Posterior vena cava (tissue), 2 donors: ENCODE data around the gene PTPRA. TPM values are rescaled to one million over a fixed set of nuclear protein-coding genes. Genes with fewer than 3 reads are reported as not detected.
"Not testable (repeated sequence)": the region's sequence is repeated elsewhere in the genome, so short reads cannot be mapped to it uniquely, and the experiment has no call there.

Experiments used
- DNase-seq: peaks from one replicate; pipeline ENCODE4 v3.0.0-alpha.2; 2020; ENCODE audit warnings: low spot score
- intact Hi-C, 2 donors: fragments of 100-400 bp; cut with DNase I; formaldehyde crosslinking; loops; one replicate each; pipeline versions ENCODE4 v1.14.1 to v1.14.2; 2022 to 2023
- total RNA-seq, 2 donors: library from RNA; stranded (reverse); fragmentation: NEBNext Ultra II Directional; extraction: Animal tissue kit (Norgen Biotek cat#: 25700); gene quantifications; one replicate each; pipeline ENCODE4 v1.2.1, GENCODE V29; 2021
- donor health status: DM: yes; HTN: yes; CAD: no.
- donor health status: DM: yes; HTN: yes; CAD: no.

PTPRA gene
- total RNA-seq, 2 donors from 2014 or later, result 49.2 to 62.5 TPM

DNA sequence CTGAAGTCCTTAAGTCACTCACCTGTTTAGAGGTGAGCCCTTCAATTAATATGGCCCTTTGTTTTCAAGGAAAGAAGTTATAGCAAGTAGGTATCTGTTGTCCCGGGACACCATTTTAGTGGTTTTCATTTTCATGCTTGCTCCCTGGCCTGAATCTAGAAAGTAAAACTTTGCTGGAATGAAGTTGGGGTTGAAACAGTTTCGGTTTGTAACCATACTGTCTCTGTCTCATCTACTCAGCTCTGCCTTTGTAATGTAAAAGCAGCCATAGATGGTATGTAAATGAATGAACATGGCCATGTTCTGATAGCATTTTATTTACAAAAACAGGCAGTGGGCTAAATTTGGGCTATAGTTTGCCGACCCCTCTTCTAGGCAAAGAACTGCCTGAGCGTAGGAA, 105.2 kb downstream of the PTPRA start:
- intact Hi-C loops, result no loop called here
- DNase-seq, result no peak

DNA sequence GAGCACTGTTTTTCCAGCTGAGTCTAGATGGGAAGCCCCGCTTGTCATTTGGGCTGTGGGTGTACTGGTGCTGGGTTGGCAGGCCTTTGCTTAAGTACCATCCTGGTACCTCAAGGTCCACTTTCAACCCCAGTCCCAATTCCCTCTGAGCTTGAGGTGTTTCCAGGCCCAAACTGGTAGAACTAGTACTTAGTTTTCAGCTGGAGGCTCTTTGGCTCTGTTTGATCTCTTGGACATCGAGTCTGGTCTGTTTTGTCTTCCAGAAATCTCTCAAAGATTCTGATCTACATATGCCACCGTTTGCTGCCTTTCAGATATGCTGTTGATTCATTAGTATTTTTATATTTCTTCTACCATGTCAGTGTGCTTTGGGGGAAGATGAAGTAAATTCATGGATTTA, 108.4 kb downstream of the PTPRA start:
- no peak for DNase-seq
- intact Hi-C loops, result no loop called here

DNA sequence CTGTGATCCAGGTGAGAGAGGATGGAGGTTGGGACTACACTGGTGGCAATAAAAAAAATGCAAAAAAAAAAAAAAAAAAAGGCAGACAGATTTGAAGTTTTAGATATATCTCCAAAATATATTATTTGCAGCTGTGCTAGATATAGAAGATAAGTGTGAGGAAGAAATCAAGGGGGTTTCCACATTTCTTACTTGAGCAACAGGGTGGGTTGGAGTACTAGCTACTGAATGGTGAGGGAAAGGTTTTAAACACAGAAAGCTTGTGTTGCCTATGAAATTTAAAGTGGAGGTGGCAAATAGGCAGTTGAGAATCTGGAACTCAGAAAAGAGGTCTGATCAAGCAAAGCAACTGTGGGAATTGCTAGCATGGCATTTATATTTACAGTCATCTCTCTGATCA, 110.2 kb downstream of the PTPRA start:
- DNase-seq, result no peak
- intact Hi-C loops, result no loop called here

DNA sequence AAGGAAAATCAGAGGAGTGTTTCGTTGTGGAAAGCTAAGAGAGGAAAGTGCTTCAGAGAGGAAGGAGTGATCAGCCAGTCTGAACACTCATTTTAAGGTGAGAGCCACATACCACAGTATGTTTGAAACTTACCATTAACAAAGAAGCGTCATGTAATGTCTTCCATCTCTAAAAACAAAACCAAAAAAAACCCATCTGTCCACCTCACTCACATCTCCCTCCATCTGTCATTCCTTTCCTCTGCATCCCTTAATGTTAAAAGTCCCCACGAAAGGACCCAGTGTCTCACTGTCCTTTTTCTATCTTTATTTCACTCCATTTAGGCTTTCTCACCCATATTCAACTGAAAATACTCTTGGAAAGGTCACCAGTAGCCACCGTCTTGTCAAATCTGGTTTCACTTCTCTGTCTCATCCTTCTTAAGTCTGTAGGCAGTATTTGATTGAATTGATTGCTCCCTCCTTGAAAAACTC, 110.8 kb downstream of the PTPRA start:
- intact Hi-C loops, result no loop called here
- no peak for DNase-seq

DNA sequence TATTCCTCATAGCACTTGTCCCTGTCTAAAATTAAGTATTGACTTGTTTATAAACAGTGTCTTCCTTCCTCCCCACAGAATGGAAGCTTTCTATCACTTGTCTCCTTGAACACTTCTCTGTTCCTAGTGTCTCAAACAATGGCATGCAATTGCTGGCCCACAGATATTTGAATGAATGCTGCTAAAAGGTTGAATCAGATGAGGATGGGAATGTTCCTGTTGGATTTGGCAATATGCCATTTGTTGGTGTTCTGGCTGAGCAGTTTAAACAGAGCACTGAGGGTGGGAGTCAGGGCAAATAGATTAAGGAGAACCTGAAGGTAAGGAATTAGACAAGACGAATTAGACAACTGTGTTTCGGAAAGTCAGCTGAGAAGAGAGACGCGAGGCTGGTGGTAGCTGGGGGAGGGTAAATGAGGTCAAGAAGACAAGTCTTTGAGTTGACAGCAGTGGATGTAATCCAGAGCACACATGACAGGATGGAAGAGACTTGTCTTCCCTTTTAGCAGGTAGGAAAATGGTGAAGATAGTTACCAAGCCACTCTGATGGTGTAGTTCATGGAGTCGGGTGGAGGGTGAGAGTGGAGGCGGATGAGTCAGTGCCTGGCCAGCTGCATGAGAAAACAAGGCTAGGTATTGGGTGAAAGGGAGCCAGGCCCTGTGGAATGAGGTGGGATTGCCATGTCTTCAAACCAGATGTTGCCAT, 111.8 kb downstream of the PTPRA start:
- DNase-seq, result no peak
- intact Hi-C loops, result no loop called here

DNA sequence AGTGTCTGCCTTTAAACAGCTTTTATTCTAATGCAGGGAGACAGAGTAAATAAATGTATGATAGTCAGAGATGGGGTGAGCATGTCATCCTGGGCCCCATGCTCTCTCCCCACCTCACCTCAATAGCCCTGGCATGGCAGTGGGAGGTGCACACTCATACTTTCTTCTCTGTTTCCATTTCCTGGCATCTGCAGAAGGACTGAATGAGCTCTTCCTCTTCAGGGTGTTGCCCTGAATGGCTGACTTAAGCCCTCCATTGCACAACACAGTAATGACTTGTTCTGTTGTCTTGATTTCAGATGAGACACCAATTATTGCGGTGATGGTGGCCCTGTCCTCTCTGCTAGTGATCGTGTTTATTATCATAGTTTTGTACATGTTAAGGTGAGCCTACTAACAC, 113.2 kb downstream of the PTPRA start:
- intact Hi-C loops, result no loop called here
- DNase-seq, result no peak

DNA sequence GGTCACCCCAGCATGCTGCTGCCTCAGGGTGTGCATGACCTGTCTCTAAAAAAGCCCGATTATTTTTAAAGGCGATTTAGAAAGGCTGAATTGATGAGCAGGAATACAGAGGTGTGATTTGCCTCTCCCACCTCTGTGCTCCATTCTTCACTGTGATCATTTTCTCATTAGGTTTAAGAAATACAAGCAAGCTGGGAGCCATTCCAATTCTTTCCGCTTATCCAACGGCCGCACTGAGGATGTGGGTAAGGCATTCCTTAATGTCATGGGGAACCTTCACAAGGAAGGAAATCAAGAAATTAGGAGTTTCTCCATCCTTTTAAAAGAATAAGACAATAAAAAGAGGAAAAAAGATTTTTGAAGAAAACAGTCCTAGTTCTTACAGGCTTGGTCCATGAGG, 114.6 kb downstream of the PTPRA start:
- no peak for DNase-seq
- intact Hi-C loops, result no loop called here

DNA sequence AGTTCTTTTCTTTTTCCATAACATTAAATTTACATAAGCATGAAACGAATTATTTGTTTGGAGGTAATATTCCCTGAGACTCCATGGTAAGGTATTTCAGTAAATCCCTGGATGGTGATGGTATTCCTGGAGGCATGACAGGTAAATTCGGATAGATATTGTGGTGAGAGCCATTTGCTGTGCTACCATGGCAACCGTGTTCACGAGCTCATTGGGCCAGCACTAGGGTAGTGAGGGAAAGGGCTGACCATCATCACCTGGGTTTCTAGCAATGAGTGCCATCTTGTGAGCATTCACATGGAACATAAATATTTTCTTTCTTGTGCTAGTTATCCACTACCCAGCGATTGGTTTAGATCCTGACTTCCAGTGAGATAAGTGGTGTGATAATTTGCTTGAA, 118.3 kb downstream of the PTPRA start:
- no peak for DNase-seq
- intact Hi-C loops, result no loop called here

DNA sequence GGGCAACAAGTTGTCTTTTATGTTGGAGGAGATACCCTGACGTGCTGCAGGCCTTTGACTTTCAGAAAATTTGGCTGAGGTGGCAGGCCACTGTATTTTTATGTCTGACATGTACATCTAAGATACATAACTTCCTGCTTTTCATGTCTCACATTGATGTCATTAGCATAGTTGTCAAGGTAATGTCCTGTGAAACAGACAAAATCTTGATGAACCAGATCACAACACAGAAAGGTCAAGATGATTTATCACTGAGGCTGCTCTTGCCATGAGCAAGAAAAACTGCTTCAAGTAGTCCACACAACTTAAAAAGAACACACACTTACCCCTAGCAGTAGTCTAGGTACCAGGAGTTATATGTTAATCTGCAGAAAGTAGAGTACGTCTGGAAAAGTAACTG, 120.0 kb downstream of the PTPRA start:
- DNase-seq, result no peak
- intact Hi-C loops, result no loop called here

DNA sequence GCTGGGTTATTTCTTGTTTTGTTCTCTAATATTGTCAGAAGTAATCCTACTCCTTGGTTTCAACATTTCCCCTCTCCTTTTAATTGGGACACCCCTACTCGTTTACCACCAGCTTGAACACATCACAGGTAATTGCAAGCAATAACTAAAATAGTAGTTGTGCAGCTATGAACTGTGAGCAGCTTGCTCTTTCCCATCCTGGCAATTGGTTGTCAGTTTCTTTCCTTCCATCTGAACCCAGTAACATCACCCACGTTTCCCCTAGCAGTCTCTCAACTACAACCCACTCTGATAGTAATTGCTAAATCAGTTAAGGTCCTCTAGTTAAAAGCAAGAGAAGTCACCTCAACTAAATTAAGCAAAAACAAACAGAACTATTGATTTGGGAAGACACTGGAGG, 122.5 kb downstream of the PTPRA start:
- intact Hi-C loops, result no loop called here
- no peak for DNase-seq

DNA sequence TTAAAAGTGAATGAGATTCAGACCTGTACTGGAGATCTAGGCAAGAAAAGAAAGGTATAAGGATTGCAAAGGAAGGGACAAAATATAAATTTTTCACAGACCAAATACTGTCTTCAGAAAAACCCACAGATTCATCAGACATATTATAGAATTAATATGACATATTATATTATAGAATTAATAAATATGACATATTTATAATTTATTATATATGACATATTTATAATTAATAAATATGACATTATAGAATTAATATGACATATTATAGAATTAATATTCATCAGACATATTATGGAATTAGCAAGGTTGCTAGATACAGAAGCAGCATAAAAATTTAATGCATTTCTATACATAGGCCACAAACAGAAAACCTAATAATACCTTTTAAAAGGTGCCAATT, 125.4 kb downstream of the PTPRA start:
- intact Hi-C loops, result no loop called here

DNA sequence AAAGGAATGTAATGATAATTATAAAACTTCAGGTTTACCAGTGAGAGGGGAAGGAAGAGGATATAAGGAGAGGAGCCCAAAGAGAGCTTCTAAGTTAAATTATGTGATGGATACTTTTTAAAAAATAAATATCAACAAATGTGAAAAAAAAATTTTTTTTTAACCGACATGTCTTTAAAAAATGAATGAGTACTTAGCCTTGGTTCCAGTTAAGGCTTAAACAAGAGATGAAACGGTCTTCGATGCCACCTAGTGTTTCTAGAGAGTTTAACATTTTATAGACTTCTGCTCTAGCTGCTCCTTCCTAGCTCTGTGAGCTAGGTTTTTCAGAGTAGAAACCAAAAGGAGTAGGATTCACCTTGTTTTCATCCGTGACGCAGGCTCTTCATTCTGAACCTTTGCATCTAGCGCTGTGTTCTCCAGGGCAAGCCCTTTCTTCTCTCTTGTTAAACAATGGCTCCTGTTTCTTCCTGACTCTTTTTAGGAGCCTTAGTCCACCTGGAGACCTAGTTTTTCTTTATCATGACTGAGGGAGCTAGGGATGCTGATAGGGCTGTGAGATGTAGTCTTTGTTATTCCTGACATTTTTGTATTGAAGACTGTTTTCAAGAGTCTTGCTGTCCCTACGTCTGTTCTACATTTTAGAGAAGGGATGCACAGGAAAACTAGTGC, 127.7 kb downstream of the PTPRA start:
- intact Hi-C loops, result no loop called here
- no peak for DNase-seq

More for the DNA sequence above, 125.4 kb downstream of the PTPRA start:
- DNase-seq, result no peak

DNA sequence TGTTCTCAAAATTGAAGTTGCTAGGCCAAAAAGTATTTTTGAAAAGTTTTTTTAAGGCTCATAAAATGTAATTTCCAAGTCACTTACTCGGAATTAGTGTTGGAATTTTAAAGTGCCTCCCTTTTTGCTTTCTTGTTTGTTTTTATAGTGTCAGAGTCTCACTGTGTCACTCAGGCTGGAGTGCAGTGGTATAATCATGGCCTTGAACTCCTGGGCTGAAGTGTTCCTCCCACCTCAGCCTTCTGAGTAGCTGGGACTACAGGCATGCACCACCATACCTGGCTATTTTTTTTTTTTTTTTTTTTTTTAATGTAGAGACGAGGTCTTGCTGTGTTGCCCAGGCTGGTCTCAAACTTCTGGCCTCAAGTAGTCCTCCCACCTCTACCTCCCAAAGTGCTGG, 130.1 kb downstream of the PTPRA start:
- no peak for DNase-seq
- intact Hi-C loops, result no loop called here

DNA sequence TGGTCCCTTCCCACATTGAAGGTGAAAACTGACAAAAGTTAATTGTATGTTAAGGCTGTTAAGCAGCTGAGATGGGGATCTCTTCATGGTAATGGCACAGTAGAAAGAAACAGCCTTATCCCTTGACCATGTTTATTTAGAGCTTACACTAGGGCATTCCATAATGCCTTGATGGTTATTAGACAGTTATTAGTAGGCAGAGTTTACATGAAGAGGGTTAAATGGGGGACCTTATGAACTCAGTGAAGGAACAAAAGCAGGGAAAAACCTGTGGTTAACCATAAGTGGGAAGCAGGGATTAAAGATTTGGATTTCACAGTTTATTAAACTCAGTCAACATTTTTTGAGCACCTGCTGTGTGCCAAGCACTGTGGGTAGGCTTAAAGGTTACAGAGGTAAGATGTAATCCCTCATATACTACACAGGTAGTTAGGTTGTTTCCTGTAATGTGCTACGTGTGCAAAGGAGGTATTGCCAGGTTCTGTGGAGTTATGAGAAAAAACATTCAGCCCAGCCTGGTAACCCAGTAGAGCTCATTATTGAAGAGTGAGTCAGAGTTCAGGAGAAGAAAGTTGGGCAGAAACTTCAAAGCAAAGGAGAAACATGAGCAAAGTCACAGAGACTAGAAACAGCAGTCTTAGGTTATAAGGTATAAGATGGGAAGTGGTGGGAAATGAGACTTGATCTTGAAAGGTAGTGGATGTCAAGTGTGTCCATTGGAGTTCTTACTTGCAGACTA, 137.9 kb downstream of the PTPRA start:
- DNase-seq, result no peak
- intact Hi-C loops, result no loop called here

DNA sequence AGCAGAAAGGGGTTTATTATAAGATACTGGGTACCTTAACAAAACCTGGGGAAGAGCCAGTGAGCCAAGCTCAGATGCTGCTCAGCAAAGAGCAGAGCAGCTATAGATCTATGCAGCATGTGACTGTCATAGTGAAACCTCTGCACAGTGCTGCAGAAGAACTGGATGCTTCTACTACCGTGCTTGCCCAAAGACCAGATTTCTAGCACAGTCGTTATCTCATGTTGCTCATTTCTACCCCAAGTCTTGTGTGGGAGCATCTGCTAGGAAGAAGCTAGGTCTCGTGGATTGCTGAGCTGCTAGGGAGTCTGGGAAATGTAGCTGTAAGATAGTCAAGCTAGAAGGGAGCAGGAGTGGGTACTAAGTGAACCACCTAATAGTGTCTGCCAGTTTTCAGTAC, 138.5 kb downstream of the PTPRA start:
- no peak for DNase-seq
- intact Hi-C loops, result no loop called here

DNA sequence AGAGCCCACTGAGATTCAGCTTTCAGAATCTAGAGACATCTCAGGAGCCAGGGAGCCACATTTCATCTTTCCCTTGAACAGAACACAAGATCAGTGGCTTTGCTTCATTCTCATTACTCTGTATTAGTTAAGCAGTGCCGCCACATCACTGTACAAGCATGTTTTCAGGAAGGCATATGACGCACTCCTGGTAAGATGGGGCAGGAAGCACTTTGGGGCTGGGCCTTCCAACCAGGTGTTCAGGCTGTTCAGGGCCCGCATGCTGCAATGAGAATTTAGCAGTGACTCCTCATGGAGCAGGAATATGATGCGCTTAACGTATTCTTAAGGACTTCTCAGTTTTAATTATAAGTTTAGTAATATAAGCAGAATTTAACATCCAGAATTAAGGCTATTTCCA, 140.5 kb downstream of the PTPRA start:
- DNase-seq, result no peak
- intact Hi-C loops, result no loop called here

DNA sequence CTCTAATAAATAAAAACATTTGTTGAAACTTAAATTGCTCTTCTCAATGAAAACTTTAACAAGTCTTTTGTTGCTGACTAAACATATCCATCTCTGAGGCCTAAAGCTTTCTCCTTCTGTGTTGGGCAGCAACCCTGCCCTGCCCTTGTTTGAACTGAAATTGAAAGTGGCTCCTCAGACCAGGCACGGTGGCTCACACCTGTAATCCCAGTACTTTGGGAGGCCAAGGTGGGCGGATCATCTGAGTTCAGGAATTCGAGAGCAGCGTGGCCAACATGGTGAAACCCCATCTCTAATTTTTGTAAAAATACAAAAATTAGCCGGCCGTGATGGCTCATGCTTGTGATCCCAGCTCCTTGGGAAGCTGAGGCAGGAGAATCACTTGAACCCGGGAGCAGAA, 140.9 kb downstream of the PTPRA start:
- intact Hi-C loops, result no loop called here
- no peak for DNase-seq

DNA sequence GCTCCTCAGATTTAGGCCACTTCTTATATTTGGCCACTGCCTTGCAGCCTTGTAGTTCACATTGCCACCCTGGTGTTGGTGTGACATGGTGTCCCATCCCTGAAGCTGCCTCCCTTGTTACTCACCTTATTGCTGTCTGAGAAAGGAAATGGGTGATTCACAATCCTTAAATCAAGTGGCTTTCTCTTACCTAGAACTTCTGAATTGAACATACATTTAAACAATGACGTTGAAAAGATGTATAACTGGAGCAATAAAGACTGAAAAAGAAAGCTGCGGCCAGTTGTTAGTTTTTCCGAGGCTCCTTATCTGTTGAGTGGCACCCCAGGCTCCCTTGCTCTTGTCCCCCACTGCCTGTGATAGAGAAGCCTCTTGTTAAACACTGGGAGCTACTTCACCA, 141.4 kb downstream of the PTPRA start:
- DNase-seq, result no peak
- intact Hi-C loops, result no loop called here

DNA sequence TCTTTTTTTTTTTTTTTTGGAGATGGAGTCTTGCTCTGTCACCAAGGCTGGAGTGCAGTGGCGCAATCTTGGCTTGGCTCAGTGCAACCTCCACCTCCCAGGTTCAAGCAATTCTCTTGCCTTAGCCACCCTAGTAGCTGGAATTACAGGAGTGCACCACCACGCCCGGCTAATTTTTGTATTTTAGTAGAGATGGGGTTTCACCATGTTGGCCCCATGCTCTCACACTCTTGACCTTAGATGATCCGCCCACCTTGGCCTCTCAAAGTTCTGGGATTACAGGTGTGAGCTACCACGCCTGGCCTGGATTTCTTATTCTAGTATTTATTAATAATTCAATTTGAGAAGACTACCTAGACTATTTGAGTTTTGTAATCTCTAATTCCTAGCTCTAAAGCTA, 142.0 kb downstream of the PTPRA start:
- DNase-seq, intact Hi-C loops: not testable (repeated sequence)

DNA sequence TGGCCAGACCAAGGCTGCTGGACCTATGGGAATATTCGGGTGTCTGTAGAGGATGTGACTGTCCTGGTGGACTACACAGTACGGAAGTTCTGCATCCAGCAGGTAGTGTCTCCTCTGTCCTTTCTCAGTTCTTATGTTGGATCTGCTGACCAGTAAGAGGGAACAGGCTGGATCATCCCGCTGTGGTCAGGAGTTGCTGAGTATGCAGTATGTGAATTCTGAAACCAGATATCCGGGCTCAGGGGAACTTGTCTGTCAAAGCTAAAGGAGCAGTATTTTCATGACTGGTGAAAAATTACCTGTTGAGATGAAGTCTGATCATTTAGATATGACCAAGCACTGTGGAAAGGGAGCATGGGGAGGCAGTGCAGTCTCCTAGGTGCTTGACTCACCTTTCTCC, 148.0 kb downstream of the PTPRA start:
- intact Hi-C loops, result no loop called here

DNA sequence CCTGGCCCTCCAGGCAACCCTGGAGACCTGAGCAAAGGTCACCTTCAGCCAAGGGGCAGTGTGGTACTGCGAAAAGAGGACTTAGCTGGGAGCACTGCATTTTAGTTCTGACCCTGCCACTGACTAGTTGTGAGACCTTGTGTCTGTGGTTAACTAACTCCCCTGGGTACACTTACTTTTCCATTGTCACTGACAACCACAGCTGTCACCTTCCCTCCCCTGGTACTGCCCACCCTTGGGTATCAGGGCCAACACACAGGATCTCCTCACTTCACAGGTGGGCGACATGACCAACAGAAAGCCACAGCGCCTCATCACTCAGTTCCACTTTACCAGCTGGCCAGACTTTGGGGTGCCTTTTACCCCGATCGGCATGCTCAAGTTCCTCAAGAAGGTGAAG, 148.5 kb downstream of the PTPRA start:
- DNase-seq, result no peak
- intact Hi-C loops, result no loop called here

More for the DNA sequence above, 148.0 kb downstream of the PTPRA start:
- DNase-seq, result no peak
